GM13977 (cell line): ENCODE data around the gene TTC7B.

Source experiments
- DNase-seq: peaks from one replicate; pipeline ENCODE4 v3.0.0; 2012; ENCODE audit warnings: low spot score
- CTCF ChIP-seq: IDR thresholded peaks from 2 replicates; pipeline ENCODE4 v1.5.1; 2012; ENCODE audit warnings: mild to moderate bottlenecking, control low read depth; ENCODE audit not compliant: insufficient read depth; ENCODE audit errors: extremely low read depth, missing control alignments
- in situ Hi-C: fragments of 300-500 bp; cut with MboI; formaldehyde crosslinking; loops from one replicate; pipeline ENCODE4 v1.12.0; 2022; ENCODE audit warnings: low sequenced_read_pairs, low pct_unique_long_range_greater_than_20kb, mixed read lengths, inconsistent platforms; ENCODE audit not compliant: unreplicated experiment

Gene TTC7B

GRCh38 chr14:90818715-90819114 lies 2.5 kb upstream of the TTC7B start:
- no peak for DNase-seq
- in situ Hi-C loops: no loop called here
- TF ChIP-seq CTCF: no peak

- no peak for DNase-seq
- TF ChIP-seq CTCF: no peak
- in situ Hi-C loops: no loop called here
These were observed 629 bp upstream of the TTC7B start for GRCh38 chr14:90816681-90817436.

- no peak for DNase-seq
- TF ChIP-seq CTCF: no peak
- in situ Hi-C loops: no loop called here
These were observed 733 bp downstream of the TTC7B start for GRCh38 chr14:90815572-90815821.

GRCh38 chr14:90814806-90815571 lies 1.2 kb downstream of the TTC7B start:
- no peak for DNase-seq
- in situ Hi-C loops: no loop called here
- TF ChIP-seq CTCF: no peak

- TF ChIP-seq CTCF: no peak
- no peak for DNase-seq
- in situ Hi-C loops: no loop called here
These were observed 2.8 kb downstream of the TTC7B start for GRCh38 chr14:90813442-90813841.

GRCh38 chr14:90812109-90812508 lies 4.1 kb downstream of the TTC7B start:
- no peak for TF ChIP-seq CTCF
- DNase-seq: no peak
- in situ Hi-C loops: no loop called here
